Pulmonary artery endothelial cell (primary cell): ENCODE measurements around the gene GAREM2. TPM values are rescaled to one million over a fixed set of nuclear protein-coding genes. Genes with fewer than 3 reads are reported as not detected.

ENCODE experiments used
- DNase-seq: peaks from one replicate; pipeline ENCODE4 v3.0.0-alpha.2; 2011; ENCODE audit warnings: low read depth, low spot score
- total RNA-seq: library from RNA; depleted of rRNA; stranded (reverse); fragments of >200 nt; gene quantifications from 2 replicates; pipeline ENCODE4 v1.2.3, GENCODE V29; 2014

The GAREM2 gene
- total RNA-seq, 1 donor from 2014 or later, result 0.92 TPM

DNA sequence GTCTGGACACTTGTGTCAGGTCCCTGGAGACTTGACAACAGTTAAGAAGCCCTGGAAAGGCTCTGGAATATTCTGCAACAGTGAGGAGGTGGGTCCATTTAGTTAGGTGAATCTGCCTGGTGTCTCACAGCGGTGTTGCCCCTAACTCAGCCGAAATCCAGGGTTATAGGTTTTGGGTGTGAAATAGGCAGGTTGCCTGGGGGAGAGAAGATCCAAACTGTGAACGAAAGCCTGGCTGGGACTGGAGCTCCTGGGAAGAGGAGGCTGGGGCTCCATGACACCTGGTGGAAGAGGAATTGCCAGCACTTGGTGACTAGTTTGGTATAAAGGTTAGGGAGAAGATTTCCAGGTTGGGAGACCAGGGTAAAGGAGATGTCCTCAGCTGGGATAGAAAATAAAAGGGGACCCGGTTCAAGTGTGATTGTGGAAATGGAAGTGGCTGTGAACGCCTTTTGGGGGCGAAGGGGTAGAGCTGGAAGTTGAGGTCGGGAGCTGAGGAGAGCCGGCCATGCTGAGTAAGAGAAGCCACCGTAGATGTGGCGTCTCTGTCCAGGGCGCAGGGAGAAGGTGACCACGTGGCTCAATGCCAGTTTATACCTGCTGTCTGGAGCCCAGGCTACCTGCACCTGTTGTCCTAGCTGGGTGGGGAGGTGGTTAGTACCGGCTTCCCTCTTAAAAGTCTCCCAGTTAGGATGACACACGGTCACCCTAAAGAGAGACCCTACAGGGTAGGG is 3.0 kb upstream of the GAREM2 start:
- DNase-seq, result no peak

DNA sequence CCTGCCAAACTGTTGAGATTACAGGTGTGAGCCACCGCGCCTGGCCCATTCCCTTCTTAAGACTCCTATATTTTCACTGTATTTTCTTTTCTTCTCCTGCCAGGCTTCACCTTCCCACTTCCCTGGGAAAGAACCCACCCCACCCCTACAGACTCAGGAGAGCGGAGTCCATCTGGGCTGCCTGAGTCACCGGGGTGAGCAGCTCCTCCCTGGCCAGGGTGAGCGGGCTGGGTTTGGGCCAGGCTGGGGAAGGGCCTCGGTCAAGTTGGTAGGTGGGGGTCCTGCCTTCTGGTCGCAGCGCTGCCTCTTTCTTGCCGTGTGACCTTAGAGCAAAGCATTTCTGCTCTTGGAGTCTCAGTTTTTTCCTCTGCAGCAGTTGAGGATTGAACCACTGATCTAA is 2.1 kb upstream of the GAREM2 start:
- no peak for DNase-seq

DNA sequence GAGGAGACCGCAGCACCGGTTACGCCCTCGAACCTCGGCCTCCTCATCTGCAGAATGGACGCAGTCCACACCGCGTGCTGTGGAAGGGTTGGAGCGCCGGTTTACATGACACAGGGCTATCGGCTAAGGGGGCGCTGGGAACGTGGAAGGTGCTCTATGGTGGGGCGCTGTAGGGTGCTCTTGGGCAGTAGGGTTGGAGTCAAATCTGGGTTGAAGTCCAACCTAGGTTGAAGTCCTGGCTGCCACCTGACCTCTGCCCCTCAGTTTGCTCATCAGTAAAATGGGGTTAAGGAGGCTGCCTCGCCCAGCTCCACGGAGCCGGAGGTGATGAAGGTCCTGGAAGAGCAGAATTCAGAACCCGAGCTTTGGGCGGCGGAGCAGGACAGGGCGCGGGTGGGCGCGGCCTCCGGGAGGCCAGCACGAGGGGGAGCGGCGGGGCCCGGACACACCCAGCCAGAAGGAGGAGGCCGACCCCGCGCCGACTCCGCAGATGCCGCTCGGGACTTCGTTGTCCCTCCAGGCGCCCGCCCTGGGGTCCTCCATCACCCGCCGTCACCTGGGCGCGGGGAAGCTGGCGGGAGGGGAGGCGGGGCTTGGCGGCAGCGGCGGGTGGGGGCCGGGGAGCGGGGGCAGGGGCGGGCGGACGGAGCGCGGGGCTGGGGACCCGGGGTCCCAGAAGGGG is 558 bp upstream of the GAREM2 start:
- DNase-seq, result no peak

DNA sequence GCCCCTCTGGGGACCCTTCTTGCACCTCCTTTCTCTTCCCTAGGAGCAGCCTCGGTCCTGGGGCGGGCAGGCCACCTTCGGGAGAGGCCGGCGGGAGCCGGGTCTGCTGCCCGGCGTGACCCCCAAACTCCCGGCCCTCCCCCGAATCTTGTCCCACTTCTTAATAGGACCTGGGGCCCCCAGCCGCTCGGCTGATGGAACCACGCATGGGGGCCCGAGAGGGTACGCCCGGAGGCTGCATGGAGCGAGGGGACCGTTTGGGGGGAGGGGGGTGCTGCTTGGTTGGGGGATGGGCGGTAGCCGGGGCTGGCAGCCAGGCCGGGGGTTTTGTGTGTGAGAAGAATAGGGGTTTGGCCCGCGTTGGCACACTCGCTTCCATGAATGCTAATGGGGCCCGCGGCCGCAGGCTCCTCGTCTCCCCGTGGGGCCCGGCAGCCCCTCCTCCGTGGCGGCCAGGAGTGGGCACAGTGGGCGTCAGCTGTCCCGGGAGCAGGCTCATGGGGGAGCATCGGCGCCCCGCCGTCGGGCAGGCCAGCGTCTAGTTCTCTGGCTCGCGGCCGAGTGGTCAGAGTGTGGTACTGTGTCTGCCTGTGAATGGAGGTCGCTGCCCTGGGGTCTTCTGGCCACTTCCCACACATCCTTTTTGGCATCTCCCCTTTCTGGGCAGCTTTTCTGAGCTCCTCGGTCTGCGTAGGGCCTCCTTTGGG is 1.0 kb downstream of the GAREM2 start:
- DNase-seq, result no peak

DNA sequence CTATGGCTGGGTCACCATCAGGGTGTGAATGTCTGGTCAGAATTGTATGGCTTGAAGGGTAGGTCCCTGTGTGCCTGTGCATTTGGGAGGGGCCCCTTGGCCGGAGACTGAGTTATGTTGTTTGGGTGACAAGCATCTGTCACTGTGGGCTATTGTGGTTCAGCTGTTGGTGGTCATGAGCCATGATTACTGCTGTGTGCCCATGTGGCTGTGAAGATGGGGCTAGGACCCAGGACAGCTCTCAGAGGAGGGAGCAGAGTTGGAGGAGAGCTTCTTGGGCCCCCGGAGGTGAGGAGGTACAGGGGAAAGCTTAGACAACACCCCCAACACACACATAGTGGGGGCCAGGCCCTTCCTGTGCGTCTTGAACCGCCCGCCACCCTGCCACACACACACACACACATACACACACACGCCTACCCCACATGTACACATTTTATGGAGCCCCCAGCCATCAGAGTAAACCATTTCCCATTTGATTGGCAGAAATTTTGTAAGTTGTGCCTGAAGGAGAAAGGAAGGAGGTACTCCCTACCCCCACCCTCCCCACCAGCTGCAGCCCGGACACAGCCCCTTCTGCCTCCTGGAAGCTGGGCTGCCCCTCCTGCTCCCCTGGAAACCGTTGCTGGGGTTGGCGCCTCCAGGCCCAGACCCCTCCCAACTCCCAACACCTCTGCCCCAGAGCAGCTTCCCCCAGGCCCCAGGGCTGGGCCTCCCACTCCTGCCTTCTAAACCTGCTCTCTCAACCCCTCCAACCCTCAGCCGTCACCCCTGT is 2.0 kb downstream of the GAREM2 start:
- no peak for DNase-seq

DNA sequence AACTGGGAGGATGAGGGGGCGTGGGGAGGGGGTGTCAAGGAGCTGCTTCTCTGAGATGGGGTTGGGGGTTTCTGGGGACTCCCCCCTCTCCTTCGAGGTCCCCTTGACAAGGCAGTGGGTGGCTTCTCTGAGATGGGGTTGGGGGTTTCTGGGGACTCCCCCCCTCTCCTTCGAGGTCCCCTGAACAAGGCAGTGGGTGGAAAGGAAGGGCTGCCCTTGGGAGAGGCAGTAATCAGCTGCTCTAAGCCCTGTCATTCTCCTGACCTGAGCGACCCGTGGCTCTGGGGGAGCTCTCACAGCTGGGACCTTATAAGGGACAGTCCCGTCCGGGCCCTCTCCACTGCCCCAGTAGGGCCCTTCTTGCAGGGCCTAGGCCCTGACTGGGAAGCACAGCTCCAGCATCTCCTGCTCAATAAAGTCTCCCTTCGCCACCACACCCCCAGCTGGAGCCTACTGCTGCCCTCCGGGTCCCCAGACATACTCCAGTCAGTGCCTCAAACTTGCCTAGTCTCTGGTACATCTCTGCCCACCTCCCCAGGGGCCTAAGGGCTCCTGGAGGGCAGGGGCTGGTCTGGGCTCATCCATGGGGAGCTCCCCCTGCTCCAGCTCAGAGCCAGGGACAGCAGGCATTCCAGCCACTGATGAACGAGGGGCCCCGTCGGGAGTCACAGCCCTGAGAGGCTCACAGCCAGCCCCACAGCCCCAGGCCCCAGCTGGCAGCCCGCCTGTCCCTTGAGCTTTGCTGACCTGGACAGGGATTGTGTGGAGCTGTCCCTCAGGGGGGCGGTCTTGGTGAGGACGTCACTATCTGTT is 2.8 kb downstream of the GAREM2 start:
- no peak for DNase-seq

DNA sequence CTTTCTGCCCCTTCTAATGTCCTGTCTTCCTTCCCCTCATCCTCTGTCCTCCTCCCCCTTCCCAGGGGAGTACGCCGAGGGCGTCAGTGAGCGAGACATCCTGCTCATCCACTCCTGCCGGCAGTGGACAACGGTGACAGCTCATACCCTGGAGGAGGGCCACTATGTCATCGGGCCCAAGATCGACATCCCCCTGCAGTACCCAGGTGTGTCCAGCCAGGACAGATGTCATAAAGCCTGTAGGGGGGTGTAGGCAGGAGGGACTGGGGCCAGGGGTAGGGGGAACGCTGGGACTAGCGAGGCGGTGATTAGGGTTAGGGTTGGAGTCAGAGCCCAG is 3.4 kb downstream of the GAREM2 start:
- no peak for DNase-seq

DNA sequence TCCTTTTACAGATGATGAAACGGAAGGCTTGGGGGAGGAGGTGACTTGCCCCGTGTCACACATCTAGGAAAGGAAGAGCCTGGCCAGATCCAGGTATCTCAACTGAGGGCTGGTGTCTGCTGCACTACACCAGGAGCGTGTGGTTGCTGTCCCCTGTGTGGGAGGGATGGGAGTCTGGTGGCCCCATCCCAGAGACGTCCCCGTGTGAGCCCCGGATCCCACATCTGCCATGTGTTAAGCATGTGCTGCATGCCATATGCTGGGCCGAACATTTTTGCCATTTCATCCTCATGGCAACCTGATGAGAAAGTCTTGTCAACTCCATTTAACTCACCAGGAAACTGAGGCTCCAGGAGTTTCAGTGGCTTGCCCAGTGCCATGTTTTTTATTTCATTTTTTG is 4.2 kb downstream of the GAREM2 start:
- DNase-seq, result no peak

DNA sequence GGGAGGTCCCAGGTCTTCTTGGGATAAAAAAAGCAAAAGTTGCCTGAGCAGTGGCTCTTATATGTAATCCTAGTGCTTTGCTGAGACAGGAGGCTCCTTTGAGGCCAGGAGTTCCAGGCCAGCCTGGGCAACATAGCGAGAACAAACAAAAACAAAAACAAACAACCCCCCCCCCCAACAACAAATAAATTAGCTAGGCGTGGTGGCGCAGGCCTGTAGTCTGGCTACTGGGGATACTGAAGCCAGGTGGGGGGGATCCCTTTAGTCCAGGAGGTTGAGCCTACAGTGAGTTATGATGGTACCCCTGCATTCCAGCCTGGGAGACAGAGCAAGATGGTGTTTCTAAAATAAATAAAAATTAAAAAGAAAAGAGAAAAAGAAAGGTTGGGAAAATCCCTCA is 5.4 kb downstream of the GAREM2 start:
- no peak for DNase-seq

DNA sequence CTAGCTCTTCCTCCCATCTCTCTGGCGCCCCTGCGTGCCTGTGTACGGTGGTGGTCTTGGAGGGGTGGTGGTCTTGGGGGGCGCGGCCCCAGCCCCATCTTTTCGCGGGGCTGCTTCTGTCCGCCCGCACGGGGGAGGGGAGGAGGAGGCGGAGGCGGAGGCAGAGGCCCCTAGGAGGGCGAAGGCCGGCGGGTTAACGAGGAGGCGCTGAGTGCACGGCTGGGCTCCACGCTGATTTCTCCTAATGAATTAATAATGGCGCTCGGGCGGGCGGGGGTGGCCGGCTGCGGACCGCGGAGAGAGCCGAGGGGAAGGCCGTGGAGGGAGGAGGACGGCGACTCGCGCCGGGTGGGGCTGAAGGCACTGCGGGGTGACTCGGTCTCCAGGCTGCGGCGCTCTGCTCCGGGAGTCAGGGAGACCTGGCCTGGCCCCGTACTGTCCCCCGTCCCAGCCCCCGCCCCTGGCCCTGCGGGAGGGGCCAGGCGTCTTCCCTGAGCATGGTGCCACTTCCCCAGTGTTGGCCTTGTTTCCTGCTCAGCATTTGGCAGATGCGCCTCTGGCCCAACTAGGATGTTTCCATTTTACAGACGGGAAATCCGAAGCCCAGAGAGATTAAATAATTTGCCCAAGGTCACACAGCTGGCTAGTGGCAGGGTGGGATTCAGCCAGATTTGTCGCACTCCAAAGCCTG is 6.0 kb downstream of the GAREM2 start:
- DNase-seq, result no peak

DNA sequence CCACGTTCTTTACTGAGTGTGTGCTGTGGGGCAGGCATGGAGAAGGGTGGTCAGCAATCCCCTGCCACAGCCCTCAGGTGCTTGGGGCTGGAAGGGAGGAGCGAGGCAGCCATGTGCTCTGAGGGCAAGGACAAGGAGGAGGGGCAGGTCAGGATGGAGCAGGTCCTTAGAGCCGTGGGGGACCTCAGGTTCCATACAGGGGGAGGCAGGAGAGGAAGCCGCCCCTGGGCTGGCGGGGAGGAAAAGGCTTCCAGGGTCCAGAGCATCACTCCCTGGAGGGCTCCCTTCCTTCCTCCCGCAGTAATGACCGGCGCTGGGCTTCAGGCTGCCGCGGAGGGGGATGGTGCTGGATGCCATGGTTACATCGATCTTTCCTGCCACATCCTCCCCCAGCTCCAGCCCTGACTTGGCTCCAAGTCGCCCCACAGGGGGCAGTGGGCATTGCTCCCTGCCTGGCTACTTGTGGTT is 6.6 kb downstream of the GAREM2 start:
- DNase-seq, result no peak

DNA sequence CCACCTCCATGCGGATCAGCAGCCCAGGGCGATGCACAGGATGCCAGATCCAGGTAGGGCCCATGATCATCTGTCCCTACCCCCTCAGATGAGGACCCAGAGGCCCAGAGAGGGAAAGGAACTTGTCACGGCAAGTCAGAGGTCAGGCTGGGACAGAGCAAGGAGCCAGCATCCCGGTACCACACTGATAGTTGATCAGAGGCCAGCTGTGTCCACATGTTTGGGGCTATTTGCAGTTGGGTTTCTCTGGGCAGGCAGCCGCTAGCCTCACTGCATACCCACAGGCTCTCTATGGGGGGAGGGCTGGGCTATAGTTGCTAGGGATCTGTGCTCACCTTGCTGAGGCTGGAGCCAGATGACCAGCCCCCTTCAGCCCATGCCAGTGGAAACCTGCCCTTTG is 9.6 kb downstream of the GAREM2 start:
- no peak for DNase-seq

DNA sequence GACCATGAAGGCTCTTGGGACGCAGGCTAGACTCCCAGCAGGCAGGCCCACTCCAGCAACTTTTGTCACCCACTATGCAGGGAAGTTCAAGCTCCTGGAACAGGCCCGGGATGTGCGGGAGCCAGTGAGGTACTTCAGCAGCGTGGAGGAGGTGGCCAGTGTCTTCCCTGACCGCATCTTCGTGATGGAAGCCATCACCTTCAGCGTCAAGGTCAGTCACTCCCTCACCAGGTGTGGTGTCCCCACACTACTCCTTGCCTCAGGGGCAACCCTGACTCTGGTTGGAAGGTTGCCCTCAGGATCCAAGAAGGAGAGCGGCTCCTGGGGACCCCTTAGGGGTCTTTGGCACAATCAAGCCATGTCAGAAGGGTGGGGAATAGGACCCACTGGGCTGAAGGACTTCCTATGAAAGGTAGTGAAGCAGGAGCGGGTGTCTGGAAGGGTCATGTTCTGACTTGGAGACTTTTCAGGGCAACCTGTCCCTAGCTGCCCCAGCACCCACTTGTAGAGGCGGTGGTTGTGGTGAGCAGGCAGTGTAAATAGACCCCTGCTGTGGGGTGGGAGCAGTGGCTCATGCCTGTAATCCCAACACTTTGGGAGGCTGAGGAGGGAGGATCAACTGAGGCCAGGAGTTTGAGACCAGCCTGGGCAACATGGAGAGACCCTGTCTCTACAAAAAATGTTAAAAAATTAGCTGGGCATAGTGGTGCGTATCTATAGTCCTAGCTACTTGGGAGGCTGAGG is 10.2 kb downstream of the GAREM2 start:
- no peak for DNase-seq

DNA sequence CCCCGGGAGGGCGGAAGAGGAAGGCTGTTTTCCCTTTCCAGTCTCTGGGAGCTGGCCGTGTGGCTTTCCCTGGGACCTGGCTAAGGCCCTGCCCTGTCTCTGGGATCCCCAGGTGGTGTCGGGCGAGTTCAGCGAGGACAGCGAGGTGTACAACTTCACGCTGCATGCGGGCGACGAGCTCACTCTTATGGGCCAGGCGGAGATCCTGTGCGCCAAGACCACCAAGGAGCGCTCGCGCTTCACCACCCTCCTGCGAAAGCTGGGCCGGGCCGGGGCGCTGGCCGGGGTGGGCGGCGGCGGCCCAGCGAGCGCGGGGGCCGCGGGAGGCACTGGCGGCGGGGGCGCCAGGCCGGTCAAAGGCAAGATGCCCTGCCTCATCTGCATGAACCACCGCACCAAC is 11.2 kb downstream of the GAREM2 start:
- no peak for DNase-seq

DNA sequence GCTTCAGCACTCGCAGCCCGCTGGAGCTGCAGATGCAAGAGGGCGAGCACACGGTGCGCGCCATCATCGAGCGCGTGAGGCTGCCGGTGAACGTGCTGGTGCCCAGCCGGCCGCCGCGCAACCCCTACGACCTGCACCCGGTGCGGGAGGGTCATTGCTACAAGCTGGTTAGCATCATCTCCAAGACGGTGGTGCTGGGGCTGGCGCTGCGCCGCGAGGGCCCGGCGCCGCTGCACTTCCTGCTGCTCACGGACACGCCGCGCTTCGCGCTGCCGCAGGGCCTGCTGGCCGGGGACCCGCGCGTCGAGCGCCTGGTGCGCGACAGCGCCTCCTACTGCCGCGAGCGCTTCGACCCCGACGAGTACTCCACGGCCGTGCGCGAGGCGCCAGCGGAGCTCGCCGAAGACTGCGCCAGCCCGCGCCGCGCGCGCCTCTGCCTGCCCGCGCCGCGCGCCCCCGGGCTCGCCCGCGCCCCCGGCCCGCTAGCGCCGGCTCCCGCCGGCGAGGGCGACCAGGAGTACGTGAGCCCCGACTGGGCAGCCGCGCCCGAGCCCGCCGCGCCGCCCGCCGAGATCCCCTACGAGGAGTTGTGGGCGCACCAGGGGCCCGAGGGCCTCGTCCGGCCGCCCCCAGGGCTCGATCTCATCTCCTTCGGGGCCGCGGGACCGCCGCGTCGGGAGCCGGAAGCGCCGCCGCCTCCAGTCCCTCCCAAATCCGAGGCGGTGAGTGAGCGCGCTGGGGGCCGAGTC is 11.8 kb downstream of the GAREM2 start:
- DNase-seq, result peak; percentile 41

DNA sequence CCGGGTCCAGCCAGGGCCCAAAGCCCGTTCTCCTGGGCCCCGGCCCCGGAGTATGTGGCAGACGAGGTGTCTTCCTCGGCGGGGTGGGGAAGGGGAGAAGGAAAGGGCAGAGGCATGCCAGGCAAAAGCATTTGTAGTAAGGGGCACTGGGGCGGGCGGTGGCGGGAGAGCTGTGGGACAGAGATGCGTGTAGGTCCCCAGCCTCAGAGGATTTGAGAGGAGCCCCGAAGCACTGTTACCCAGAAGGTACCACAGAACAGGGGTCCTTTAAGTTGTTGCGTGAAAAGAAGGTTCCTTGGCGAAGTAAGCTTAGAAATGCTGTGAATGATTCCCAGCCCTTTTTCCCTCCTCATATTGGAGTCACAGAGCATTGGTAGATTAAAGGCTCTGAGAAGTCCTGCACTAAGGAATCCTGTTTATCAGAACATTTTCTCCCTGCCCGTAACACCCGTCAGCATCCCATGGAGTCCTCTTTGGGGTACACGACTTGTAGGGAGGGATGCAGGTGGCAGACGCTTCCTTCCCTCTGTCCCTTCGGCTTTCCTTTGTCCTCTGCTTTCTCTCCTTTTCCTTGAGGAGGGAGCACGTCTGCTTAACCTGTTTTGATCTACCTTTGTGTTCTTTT is 12.5 kb downstream of the GAREM2 start:
- no peak for DNase-seq

DNA sequence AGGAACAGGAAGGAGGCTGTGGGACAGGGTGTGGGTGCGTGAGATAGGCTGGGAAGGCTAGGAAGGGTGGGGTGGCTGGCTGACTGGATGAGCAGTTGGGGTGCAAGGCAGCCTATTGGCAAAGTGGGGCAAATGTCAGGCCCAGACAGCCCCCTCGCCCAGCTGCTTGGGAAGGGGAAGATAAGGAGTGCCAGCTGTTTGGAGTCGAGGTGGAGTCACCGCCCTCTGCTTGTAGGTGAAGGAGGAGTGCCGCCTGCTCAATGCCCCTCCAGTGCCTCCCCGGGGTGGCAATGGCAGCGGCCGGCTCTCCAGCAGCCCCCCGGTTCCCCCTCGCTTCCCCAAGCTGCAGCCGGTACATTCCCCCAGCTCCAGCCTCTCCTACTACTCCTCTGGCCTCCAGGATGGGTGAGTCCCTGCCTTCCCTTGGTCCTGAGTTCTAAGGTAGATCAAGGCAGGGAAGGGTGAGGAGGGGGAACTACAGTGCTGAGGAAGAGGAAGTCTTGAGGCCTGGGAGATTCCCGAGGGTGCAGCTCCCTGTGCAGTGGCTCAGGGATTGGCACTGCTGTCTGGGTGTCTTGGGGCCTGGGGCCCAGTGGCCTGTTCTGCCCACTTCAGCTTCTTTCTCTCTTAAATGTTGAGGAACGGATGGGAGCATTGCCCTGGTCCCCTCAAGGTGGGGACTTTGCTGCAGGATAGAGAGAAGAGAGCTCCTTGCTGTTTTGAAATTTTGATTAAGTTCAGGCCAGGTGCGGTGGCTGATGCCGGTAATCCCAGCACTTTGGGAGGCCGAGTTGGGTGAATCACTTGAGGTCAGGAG is 13.3 kb downstream of the GAREM2 start:
- no peak for DNase-seq

DNA sequence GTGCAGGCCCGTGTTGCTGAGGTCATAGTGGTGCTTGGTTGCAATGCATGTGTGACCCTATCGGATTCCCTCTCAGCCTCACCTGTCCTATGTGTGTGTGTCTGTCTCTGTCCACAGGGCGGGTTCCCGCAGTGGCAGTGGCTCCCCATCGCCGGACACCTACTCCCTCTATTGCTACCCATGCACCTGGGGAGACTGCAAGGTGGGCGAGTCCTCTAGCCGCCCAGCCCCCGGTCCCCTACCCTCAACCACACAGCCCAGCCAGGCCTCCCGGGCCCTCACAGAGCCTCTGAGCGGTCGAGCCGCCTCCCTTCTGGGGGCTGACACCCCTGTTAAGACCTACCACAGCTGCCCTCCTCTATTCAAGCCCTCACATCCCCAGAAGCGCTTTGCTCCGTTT is 14.2 kb downstream of the GAREM2 start:
- no peak for DNase-seq
